Stimulated activated CD8-positive, alpha-beta memory T cell treated with anti-CD3 and anti-CD28 coated beads, Interleukin-15, amount 100 ng/mL, for 24 hours (primary cell): Measurements from ENCODE around the gene CHERP.
"Not testable (repeated sequence)": the region's sequence is repeated elsewhere in the genome, so short reads cannot be mapped to it uniquely, and the experiment has no call there.

ENCODE experiments used
- DNase-seq: peaks from one replicate; pipeline ENCODE4 v3.0.0-alpha.2; 2020; ENCODE audit warnings: low read depth

CHERP gene

DNA sequence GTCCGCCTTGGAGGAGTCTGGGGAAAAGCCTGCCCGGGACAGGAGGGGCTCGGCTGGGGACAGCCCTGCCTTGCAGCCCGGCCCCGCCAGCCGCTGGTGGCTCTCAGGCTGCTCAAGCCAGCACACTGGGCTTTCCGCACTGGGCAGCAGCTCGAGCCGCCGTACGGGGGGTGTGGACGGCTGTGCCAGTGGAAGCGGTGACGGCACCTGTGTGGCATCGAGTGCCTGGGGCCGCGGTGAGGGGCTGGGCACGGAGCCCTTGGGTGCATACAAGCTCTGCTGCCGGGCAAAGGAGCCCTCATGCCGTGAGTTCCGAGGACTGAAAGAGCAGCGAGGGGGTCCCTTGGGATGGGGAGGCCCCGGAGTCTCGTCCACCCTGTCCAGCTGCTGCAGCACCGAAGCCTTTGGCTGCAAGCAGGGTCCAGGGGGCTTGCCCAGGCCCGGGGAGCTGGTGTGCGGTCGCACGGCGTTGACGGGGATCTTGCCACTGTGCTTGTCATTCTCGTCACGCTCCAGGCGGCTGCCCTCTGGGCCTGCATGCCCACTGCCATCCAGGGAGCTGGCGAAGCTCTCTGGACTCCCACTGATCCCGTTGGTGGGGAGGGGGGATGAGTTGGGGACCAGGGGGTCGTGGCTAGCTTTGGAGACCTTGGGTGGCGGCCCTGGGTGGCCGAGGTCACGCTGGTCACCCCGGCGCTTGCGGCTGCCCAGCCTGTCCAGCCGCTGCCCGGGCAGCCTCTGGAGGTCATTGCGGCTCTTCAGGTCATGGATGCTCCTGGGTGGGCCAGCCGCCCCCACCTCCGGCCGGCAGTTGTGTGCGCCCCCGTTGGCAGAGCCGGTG lies 34.7 kb upstream of the CHERP start:
- DNase-seq, result no peak

DNA sequence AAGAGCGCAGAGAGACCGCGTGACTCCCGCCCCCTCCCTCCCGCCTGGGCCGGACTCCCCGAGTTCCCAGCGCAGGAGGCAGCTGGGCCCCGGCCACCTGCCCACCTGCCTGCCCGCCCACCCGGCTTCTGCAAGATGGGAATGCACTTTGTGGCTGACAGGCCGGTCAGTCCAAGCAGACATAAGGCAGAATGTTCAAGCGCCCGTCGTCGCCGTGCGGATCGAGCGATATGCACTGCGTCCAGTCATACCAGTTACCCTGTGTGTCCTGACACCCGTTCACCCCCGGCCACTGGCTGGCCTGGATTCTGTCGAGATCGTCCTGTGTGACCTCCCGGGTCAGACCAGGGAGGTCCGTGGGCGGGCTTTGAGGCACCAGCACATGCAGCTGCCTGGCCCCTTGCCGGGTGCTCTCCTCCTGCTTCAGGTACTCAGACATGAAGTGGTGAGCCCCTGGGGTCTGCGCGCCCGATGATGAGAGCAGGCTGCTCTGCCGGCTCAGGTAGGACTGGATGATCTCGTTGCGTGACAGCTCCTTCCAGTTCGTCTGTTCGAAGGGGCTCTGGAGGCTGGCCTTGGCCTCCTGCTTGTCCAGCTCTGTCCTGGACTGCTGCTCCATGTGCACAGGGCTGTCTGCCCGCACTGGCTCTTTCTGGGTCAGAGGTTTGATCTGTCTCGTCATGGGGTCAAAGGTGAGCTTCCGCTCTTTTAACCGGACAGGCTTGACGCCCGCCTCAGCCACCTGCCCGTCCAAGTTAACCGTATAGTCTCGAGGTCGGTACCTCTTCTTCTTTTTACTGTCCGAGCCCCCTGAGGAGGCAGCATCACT lies 33.8 kb upstream of the CHERP start:
- DNase-seq, result no peak

DNA sequence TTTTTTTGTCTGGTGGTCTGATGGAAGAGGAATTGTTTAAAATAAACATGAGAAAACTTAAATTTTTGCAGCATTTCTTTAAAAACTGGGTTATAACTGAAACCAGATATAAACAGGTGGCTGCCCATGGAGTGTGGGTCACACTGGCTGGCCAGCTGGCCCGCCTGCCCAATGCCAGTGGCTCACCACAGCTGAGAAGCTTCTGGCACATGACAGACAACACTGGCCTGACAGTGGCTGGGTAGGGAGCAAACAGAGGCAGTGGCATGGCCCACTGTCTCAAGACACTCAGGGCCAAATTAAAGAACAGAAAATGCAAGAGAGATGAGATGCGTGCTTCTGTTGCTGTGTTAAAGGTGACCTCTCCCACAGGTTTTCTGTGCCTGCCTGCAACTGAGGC lies 33.0 kb upstream of the CHERP start:
- no peak for DNase-seq

DNA sequence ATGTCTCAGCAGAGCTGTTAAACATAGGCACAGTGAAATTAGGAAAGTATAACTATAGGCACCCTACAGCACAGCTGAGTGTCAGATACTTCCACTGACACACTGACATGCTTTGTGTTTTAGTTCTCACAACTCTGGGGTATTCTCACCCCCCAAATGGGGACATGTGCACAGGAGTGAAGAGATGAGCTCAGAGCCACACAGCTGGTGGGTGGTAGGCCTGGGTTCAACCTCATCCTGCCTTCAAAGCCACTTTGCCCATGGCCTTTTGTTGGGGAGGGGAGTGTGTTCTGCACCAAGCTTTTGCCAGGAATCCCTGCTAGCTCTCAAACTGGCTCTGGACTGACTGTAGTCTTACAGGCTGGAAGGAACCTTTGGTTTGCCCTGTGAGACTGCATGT lies 31.7 kb upstream of the CHERP start:
- no peak for DNase-seq

DNA sequence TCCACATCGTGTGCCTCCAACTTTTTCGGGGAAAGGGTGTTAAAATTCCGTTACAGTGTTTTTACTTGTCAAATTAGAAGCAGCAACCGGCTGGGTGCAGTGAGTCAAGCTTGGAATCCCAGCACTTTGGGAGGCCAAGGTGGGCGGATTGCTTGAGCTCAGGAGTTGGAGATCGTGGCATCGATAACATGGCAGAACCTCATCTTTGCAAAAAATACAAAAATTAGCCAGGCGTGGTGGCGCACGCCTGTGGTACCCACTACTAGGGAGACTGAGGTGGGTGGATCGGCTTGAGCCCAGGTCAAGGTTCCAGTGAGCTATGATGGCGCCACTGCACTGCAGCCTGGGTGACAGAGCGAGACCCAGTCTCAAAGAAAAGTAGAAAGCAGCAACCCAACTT lies 31.1 kb upstream of the CHERP start:
- no peak for DNase-seq

DNA sequence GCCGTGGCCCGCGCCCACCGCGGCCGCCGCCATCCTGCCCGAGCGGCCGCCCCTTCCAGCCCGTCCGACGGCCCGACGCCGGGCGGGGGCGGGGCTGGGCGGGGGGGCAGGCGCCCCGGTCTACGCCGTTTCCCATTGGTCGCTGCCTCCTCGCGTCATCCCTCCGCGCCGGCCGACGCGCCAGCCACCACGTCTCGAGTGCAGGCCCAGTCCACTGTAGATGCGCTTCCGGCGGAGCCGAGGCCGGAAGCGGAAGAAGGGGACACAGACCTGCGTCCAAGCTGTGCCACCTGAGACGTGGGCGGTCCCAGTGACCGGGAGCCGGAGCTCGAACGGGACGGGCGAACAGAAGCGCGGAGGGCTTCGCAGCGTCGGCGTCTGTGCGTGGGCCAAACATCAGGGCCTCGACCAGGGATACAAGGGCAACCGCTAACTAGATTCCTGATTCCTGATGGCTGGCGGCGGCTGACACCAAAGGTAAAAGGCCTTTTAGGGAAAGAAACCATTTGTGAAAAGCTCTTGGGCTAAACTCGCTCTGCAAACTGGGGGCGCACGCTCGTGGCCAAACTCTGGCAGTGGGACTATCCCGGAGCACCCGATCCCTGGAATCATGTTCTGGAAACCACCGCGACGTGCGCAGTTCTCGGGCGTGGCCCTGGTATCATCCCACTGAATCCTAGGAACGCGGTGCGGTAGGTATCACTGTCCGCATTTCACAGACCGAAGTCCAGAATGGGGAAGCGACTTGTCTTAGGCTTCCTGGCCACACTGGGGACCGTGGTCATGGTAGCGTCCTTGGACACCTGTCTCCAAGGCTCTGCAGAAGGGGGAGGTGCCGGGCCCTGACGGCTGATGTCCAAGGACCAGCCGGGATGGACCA lies 30.3 kb upstream of the CHERP start, which contains the start of gene SLC35E1:
TSS of gene SLC35E1 (minus strand) at position 84 of the 880 bp plus-strand sequence. CDS start at position 33, 51 bp downstream.
- peak; percentile 87 for DNase-seq

DNA sequence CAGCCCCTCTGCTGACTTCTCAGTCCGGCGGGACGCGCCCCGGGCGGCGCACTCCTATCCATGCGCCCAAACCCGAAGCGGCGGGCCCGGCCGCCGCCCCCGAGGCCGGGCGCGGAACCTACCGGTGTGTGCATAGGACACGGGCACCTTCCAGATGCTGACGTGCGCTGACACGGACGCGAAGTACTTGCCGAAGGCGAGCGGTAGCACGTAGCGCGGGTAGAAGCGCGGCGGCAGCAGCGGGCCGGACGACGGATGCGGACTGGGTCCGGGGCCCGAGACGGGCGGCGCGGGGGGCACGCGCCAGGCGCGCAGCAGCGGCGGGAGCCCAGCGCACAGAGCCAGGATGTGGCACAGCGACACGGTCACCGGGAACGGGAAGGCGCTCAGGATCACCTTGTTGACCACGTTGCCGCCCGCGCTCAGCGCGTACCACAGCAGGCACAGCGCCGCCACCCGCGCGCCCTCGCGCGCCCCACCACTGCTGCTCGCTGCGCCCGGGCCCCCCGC lies 29.6 kb upstream of the CHERP start:
- DNase-seq, result no peak

DNA sequence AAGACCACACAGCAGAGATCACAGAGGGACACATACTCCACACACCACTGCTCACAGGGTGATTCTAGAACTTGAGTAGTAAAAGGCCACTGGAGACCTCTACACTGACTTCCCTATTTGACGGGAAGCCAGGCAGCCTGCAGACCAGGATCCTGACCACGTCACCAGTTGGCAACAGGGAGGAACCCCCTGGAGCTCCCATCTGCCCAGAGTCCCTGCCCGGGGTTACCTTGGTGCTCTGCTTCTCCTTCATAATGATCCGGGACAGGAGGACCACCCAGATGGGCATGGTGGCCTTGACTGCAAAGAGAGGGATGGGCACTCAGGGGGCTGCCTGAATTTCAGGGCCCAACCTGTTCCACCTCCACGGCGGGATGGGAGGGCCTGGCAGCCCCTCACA lies 29.0 kb upstream of the CHERP start:
- no peak for DNase-seq

DNA sequence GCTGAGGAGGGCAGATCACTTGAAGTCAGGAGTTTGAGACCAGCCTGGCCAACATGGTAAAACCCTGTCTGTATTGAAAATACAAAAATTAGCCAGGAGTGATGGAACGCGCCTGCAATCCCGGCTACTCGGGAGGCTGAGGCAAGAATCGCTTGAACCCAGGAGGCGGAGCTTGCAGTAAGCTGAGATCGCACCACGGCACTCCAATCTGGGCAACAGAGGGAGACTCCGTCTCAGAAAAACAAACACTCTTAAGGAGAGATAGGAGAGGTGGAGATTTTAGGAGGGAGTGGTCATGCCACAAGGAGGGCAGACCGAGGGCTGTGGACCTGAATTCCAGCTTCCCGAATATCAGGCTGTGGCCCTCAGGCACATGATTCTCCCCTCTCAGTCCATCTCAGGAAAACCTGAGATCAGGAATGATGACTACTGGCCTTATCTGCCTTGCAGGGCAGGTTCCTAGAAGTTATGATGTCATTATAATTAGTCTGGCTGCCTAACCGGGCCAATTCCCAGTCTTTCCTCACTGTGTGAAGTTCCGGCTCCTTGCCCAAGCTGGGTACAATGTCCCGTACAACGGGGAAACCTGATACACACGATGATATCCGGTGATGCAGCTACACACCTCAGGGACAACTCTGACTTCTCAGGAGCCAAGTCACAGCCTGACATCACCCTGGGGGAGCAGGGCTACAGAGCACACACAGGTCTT lies 27.5 kb upstream of the CHERP start:
- no peak for DNase-seq

DNA sequence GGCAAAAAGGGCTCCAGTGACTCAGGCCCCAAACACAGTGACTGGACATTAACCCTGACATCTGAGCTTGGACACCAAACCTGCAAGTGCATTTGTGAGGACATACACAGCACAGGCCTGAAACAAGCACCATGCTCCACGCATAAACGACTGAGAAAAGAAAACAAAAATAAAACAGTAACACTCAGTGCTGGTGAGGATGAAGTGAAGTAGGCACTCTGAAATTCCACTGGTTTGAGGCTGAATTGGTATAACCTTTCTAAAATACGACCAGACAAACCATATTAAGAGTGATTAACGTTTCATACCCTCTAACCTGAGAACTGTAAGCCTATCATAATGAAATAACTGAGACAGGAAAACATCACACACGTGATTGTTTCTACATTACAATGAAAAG lies 24.5 kb upstream of the CHERP start:
- DNase-seq, result no peak

DNA sequence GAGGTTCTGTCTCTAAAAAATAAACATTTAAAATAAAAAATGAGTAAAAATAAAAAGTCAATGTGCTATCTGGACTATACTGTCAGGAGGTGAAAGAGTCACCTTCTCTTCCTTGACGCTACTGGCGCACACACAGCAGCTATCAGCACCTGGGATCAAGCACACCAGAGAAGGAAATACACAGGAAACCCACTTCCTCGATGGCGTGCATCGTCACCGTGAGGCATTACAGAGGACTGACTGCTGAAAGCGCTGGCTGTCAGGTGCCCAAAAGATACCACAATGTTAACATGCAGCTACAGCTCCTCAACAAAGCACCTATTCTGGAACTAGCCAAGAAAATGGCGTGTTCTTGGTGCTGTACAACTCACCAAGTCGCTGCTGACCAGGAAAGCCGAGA lies 23.9 kb upstream of the CHERP start:
- no peak for DNase-seq

DNA sequence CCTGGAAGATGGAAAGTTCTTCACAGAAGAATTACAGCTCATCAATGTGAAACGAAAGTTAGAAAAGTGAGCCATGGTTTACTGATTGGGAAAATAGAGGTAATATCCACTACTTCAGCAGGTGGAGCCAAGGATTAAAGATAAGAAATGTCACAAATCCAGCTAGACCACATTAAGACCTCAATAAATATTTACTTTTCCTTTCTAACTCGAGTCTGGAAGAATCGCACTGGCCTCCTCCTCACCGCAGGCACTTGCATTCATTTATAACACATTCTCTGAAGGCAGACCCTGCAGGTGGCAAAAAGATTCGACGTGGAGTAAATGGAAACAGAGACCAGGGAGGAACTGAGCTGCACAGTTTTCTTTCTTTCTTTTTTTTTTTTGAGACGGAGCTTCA lies 22.6 kb upstream of the CHERP start:
- no peak for DNase-seq

DNA sequence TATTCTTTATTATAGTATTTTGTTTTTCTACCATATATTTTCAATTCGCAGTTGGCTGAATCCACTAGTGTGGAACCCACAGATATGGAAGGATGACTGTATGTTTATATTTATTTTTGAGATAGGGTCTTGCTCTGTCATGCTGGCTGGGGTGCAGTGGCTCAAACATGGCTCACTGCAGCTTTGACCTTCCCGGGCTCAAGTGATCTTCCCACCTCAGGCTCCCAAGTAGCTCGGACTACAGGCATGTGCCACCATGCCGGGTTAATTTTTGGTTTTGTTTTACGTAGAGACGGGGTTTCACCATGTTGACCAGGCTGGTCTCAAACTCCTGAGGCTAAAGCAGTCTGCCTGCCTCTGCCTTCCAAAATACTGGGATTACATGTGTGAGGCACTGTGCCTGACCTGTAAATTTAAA lies 20.4 kb upstream of the CHERP start:
- no peak for DNase-seq

DNA sequence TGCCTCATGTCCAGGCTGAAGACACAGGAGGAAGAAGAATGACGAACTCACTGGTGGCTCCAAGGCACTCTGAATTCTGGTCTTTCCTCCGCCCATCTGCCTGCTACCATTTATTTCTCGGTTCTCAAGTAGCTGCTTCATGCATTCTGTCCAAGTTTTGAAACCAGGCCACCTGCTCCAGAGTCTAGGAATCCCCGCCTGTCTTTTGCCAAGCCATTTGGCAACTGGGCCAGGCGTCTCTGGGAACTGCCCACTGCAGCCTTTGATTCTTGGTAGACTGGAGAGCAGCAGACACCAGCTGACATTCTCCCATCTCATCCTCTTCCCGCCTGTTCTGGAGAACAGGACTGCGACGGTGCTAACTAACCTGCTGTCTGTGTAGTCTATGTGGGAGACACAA lies 19.1 kb upstream of the CHERP start:
- no peak for DNase-seq

DNA sequence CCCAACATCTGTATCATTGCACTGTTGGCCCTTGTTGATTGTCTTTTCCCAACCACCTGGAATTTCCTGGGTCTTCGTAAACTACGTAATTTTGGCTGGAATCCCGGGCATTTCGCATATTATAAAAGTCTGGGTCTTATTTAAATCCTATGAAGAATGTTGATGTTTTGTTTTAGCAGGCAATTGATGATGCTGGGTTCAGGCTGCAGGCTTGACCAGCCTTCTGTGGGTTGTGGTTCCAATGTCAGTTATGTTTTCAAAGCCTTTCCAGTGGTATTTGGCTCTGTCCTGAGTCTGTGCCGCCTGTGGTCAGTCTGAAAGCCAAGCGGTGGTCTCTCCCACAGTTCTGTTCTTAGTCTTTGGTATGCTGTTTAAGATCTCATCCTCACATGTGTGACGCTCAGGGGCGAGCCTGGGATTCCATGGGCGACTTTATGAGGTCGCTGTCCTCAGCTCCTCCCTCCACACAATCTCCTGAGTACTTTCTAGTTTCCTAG lies 17.6 kb upstream of the CHERP start:
- DNase-seq, result no peak

DNA sequence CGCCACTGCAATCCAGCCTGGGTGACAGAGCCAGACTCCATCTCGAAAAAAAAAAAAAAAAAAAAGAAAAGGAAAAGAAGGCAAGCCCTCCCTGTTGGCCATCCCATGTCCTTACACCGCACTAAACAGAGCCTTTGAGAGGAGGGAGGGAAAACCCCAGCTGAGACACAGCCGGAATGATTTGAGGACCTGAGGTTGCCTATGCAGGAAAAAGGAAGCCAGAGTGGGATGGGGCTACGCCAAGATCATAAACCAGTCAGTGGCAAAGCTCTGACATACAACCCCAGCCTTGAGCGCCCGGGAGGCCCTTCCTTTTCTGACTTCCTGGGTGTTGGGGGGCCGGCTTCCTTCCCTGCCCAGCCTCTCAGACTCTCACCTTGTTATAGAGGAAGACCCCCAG lies 12.5 kb upstream of the CHERP start:
- no peak for DNase-seq

DNA sequence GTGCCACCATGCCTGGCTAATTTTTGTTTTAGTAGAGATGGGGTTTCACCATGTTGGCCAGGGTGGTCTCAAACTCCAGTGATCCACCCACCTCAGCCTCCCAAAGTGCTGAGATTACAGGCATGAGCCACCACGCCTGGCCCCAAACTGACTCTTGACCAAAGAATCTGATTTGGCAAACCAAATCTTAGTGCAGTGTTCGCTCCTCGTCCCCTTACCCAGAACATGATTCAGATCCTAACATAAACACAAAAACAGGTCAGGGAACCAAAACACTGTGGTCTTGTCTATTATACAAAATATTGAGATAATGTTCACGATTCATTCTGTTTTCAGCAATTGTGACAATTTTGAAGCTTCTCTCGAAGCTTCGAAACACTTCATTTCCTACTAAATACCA lies 9.7 kb upstream of the CHERP start:
- not testable (repeated sequence) for DNase-seq

DNA sequence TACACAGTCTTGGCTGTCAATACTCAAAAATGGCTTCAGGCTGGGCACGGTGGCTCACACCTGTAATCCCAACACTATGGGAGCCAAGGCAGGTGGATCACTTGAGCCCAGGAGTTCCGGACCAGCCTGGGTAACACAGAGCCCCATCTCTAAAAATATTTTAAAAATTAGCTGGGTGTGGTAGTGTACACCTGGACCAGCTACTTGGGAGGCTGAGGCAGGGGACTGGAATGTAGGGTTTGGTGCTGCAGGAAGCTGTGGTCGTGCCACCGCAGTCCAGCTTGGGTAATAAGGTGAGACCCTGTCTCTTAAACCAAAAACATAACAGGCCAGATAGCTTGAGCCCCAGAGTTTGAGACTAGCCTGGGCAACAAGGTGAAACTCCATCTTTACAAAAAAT lies 6.7 kb upstream of the CHERP start:
- no peak for DNase-seq

DNA sequence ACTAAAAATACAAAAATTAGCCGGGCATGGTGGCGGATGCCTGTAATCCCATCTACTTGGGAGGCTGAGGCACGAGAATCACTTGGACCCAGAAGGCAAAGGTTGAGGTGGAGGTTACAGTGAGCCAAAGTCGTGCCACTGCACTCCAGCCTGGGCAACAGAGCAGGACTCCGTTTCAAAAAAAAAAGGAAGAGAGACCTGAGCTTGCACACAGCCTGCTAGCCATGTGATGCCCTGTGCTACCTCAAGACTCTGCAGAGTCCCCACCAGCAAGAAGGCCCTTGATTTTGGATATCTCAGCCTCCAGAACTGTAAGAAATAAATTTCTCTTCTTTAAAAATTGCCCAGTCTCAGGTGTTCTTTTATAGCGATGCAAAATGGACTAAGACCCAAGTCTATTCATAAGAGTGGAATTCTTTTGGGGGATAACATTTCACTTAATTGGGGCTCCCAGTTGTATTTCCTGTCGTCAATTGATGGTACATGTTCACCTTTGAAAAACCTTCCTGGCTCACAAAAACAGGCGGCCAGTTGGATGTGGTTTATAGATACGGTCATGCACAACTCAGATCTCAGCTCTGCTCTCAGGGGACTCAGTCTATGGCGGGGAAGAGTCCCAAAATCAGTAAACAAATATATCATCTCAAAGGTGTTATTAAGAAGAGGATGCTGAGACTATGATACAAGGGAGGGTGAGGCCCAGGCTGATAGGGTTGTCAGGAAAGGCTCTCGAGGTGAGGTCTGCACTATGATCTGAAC lies 2.4 kb upstream of the CHERP start:
- no peak for DNase-seq

DNA sequence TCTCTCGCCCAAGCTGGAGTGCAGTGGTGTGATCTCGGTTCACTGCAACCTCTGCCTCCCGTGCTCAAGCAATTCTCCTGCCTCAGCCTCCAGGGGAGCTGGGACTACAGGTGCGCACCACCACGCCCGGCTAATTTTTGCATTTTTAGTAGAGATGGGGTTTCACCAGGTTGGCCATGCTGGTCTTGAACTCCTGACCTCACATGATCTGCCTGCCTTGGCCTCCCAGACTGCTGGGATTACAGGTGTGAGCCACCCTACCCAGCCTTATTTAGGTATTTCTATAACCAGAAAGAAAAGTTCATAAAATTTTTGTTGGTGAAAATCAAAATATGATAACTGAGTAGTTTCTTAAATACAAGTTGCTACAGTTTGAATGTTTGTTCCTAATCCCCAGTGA lies 1.5 kb upstream of the CHERP start:
- not testable (repeated sequence) for DNase-seq
